Loucy (cell line): ENCODE data around the gene PHYHIPL.

Experiments
- H2AFZ ChIP-seq: fragments of 200-600 bp; sonication (generic); 2 replicates; pipeline ENCODE4 v1.6.0; 2016; ENCODE audit warnings: antibody characterized with exemption, mild to moderate bottlenecking, low read length, moderate library complexity
- H3F3A ChIP-seq: fragments of 200-600 bp; 2 replicates; pipeline ENCODE4 v1.6.0; 2016; ENCODE audit warnings: antibody characterized with exemption, low read depth, mild to moderate bottlenecking
- H3K27me3 ChIP-seq: fragments of 200-600 bp; sonication (generic); 2 replicates; pipeline ENCODE4 v1.6.1; 2014; ENCODE audit warnings: low read length, mild to moderate bottlenecking; ENCODE audit not compliant: insufficient read depth, poor library complexity, severe bottlenecking
- H3K36me3 ChIP-seq: fragments of 200-600 bp; sonication (generic); 2 replicates; pipeline ENCODE4 v1.6.1; 2016; ENCODE audit warnings: low read length; ENCODE audit not compliant: insufficient read depth
- H3K4me1 ChIP-seq: fragments of 200-600 bp; sonication (generic); 2 replicates; pipeline ENCODE4 v1.5.1; 2014; ENCODE audit warnings: low read length, mild to moderate bottlenecking; ENCODE audit not compliant: insufficient read depth, poor library complexity, severe bottlenecking
- H3K4me2 ChIP-seq: fragments of 200-600 bp; sonication (generic); 2 replicates; pipeline ENCODE4 v1.6.0; 2014; ENCODE audit warnings: antibody characterized with exemption, low read length, low read depth, mild to moderate bottlenecking; ENCODE audit not compliant: poor library complexity, severe bottlenecking
- H3K4me3 ChIP-seq: fragments of 200-600 bp; sonication (generic); 2 replicates; pipeline ENCODE4 v1.5.1; 2014; ENCODE audit warnings: low read length, mild to moderate bottlenecking, mixed read lengths; ENCODE audit not compliant: poor library complexity, severe bottlenecking
- H3K79me2 ChIP-seq: fragments of 200-600 bp; sonication (generic); 2 replicates; pipeline ENCODE4 v1.6.1; 2014; ENCODE audit warnings: low read length; ENCODE audit not compliant: insufficient read depth
- H3K9ac ChIP-seq: fragments of 200-600 bp; sonication (generic); 2 replicates; pipeline ENCODE4 v1.6.0; 2014; ENCODE audit warnings: mild to moderate bottlenecking, low read depth, low read length, moderate library complexity; ENCODE audit not compliant: poor library complexity, severe bottlenecking
- H3K9me2 ChIP-seq: fragments of 200-600 bp; sonication (generic); replicated peaks from 2 replicates; pipeline ENCODE4 v1.6.1; 2016; ENCODE audit warnings: low read depth, low read length, mixed read lengths
- H3K9me3 ChIP-seq: fragments of 200-600 bp; sonication (generic); 2 replicates; pipeline ENCODE4 v1.6.1; 2014; ENCODE audit warnings: mild to moderate bottlenecking, antibody characterized with exemption, low read length, low read depth; ENCODE audit not compliant: insufficient read depth
- H4K20me1 ChIP-seq: fragments of 200-600 bp; sonication (generic); 2 replicates; pipeline ENCODE4 v1.6.0; 2014; ENCODE audit warnings: antibody characterized with exemption, low read length, mild to moderate bottlenecking; ENCODE audit not compliant: insufficient read depth, poor library complexity, severe bottlenecking
- EZH2phosphoT487 ChIP-seq: fragments of 200-600 bp; IDR thresholded peaks from 2 replicates; pipeline ENCODE4 v1.6.1; 2018; ENCODE audit warnings: antibody characterized with exemption, mild to moderate bottlenecking, moderate library complexity, borderline replicate concordance
- TF ChIP-seq, protein P1 (sequence below): fragments of 200-600 bp; sonication (generic); conservative IDR thresholded peaks from 2 replicates; pipeline ENCODE4 v1.5.1; 2014; ENCODE audit warnings: mild to moderate bottlenecking, antibody characterized with exemption, low read length

Gene PHYHIPL

DNA sequence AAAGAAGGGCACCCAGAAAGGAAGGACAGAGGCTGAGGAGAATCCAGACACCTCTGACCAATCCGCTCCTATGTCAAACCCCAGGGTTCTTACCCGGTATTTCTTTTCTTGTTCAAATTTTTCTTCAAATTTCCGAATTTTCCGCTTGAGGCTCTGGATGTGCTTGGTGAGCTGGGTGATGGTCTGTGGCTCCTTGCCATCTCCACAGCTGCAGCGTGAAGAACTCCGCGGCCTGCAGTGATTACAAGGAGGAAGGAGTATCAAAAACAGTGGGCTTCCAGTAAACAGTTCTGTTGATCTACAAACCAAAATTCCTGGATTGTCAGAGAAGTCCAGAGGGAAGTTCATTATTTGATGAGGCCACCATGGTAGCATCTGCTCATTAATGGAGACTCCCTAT lies 92.0 kb downstream of the PHYHIPL start:
- no peaks in the 10 kb centered on the region for H3K27me3 ChIP-seq
- no peaks in the 10 kb centered on the region for H3K9me2 ChIP-seq
- H3F3A ChIP-seq: no peaks in the 10 kb centered on the region
- no peak overlapping the region for H3K4me3 ChIP-seq
- H4K20me1 ChIP-seq: no peaks in the 10 kb centered on the region
- H2AFZ ChIP-seq: no peak overlapping the region
- H3K79me2 ChIP-seq: no peaks in the 10 kb centered on the region
- no peaks in the 10 kb centered on the region for H3K4me1 ChIP-seq
- no peak overlapping the region for H3K9ac ChIP-seq
- no peak overlapping the region for H3K4me2 ChIP-seq
- H3K36me3 ChIP-seq: no peaks in the 10 kb centered on the region
- no peaks in the 10 kb centered on the region for H3K9me3 ChIP-seq
- no peak for TF ChIP-seq EZH2phosphoT487
- TF ChIP-seq, protein P1, sequence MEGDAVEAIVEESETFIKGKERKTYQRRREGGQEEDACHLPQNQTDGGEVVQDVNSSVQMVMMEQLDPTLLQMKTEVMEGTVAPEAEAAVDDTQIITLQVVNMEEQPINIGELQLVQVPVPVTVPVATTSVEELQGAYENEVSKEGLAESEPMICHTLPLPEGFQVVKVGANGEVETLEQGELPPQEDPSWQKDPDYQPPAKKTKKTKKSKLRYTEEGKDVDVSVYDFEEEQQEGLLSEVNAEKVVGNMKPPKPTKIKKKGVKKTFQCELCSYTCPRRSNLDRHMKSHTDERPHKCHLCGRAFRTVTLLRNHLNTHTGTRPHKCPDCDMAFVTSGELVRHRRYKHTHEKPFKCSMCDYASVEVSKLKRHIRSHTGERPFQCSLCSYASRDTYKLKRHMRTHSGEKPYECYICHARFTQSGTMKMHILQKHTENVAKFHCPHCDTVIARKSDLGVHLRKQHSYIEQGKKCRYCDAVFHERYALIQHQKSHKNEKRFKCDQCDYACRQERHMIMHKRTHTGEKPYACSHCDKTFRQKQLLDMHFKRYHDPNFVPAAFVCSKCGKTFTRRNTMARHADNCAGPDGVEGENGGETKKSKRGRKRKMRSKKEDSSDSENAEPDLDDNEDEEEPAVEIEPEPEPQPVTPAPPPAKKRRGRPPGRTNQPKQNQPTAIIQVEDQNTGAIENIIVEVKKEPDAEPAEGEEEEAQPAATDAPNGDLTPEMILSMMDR: no peak

DNA sequence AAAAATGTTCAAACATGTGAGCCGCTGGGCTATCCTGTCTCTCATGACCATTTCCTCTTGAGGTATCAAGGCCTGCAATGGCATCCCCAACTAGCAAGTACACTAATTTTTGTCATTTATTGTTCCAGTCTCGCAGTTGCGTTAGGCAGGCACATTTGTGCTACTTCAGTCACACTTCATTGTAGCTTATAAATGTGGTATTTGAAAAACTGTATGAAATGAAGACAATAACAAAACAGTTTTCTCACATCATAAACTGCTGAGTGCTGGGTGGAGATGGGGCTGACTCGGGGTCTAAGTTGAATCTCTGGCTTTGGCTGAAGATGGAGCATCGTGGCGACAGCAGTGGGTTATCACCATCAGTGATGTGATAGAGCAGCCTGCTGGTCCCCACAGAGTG lies 93.2 kb downstream of the PHYHIPL start:
- Histone ChIP-seq H3K79me2 (no peaks in the 10 kb centered on the region), H3K9me3 (no peaks in the 10 kb centered on the region), H3K4me2 (no peak overlapping the region), H3F3A (no peaks in the 10 kb centered on the region), H3K4me1 (no peaks in the 10 kb centered on the region), H4K20me1 (no peaks in the 10 kb centered on the region), H3K4me3 (no peak overlapping the region), H3K27me3 (no peaks in the 10 kb centered on the region), H2AFZ (no peak overlapping the region), H3K36me3 (no peaks in the 10 kb centered on the region), H3K9ac (no peak overlapping the region), H3K9me2 (no peaks in the 10 kb centered on the region)
- TF ChIP-seq, protein P1: no peak
- no peak for TF ChIP-seq EZH2phosphoT487

GRCh38 chr10:59270492-59270891 lies 94.0 kb downstream of the PHYHIPL start:
- no peak for TF ChIP-seq EZH2phosphoT487
- TF ChIP-seq, protein P1: no peak
- Histone ChIP-seq H4K20me1 (no peaks in the 10 kb centered on the region), H3K9me2 (no peaks in the 10 kb centered on the region), H3K9ac (no peak overlapping the region), H3K27me3 (no peaks in the 10 kb centered on the region), H2AFZ (no peak overlapping the region), H3K9me3 (no peaks in the 10 kb centered on the region), H3K36me3 (no peaks in the 10 kb centered on the region), H3K4me3 (no peak overlapping the region), H3K4me1 (no peaks in the 10 kb centered on the region), H3F3A (no peaks in the 10 kb centered on the region), H3K79me2 (no peaks in the 10 kb centered on the region), H3K4me2 (no peak overlapping the region)
